Peyer's patch (tissue), 4 donors: ENCODE data around the gene ABCD4. TPM values are rescaled to one million over a fixed set of nuclear protein-coding genes. Genes with fewer than 3 reads are reported as not detected.
A peak's percentile ranks its signal among the peaks of the same experiment; 100 is the strongest.

Experiments
- DNase-seq, 3 donors: peaks; one replicate each; pipeline ENCODE4 v3.0.0-alpha.2; 2017 to 2019
- H3K27ac ChIP-seq, 4 donors: fragments of 200-600 bp; sonication (generic); one replicate each; pipeline ENCODE4 v1.5.1; 2016 to 2019
- H3K27me3 ChIP-seq, 2 donors: fragments of 200-600 bp; sonication (generic); one replicate each; pipeline ENCODE4 v1.5.1; 2019
- H3K36me3 ChIP-seq, 3 donors: fragments of 200-600 bp; sonication (generic); one replicate each; pipeline ENCODE4 v1.5.1; 2016 to 2019
- H3K4me1 ChIP-seq, 4 donors: fragments of 200-600 bp; sonication (generic); one replicate each; pipeline ENCODE4 v1.5.1; 2016 to 2019
- H3K4me3 ChIP-seq, 4 donors: fragments of 200-600 bp; sonication (generic); 1 replicate in 3 of 4; 2 replicates in 1 of 4; pipeline ENCODE4 v1.5.1; 2016 to 2019; ENCODE audit warnings: mild to moderate bottlenecking in 1 of 4
- H3K9me3 ChIP-seq, 4 donors: fragments of 200-600 bp; sonication (generic); one replicate each; pipeline ENCODE4 v1.5.1; 2016 to 2019; ENCODE audit warnings: mild to moderate bottlenecking in 1 of 4
- CTCF ChIP-seq, 6 experiments: fragments of 450-650 bp in 4 of 6; fragments of 200-600 bp in 2 of 6; sonication (generic) in 1 of 6; IDR thresholded peaks; one replicate each; pipeline ENCODE4 v1.5.1; 2017 to 2019; ENCODE audit warnings: antibody characterized with exemption in 6 of 6, mild to moderate bottlenecking in 3 of 6, moderate library complexity in 1 of 6
- POLR2A ChIP-seq, 2 donors: fragments of 450-650 bp; IDR thresholded peaks; one replicate each; pipeline ENCODE4 v1.5.1; 2017; ENCODE audit warnings: antibody characterized with exemption in 2 of 2, mild to moderate bottlenecking in 2 of 2, moderate library complexity in 2 of 2
- total RNA-seq, 4 donors: library from RNA; depleted of rRNA; stranded (reverse); fragments of >200 nt; gene quantifications; one replicate each; pipeline ENCODE4 v1.1.0, GENCODE V29; 2016

The ABCD4 gene
- total RNA-seq, 4 donors from 2014 or later = 89.1 to 139 (median 107) TPM

GRCh38 chr14:74312161-74312560 lies 9.4 kb upstream of the ABCD4 start:
- H3K4me3 ChIP-seq = no peak overlapping the region
- no peak for DNase-seq
- no peaks in the 10 kb centered on the region for H3K27me3 ChIP-seq
- no peaks in the 10 kb centered on the region for H3K4me1 ChIP-seq
- H3K36me3 ChIP-seq = no peaks in the 10 kb centered on the region
- no peak for TF ChIP-seq POLR2A (IDR thresholded peaks at IDR 0.05)
- no peak overlapping the region for H3K27ac ChIP-seq
- H3K9me3 ChIP-seq = no peaks in the 10 kb centered on the region

GRCh38 chr14:74309125-74310022 lies 6.6 kb upstream of the ABCD4 start:
- H3K27me3 ChIP-seq = no peaks in the 10 kb centered on the region
- no peaks in the 10 kb centered on the region for H3K36me3 ChIP-seq
- DNase-seq = no peak

GRCh38 chr14:74308695-74309094 lies 6.0 kb upstream of the ABCD4 start:
- TF ChIP-seq POLR2A (IDR thresholded peaks at IDR 0.05) (no peak), CTCF (IDR thresholded peaks at IDR 0.05) (no peak)
- no peaks in the 10 kb centered on the region for H3K36me3 ChIP-seq
- H3K4me1 ChIP-seq = no peaks in the 10 kb centered on the region
- no peak for DNase-seq
- no peaks in the 10 kb centered on the region for H3K27me3 ChIP-seq
- no peak overlapping the region for H3K27ac ChIP-seq
- no peak overlapping the region for H3K4me3 ChIP-seq
- no peaks in the 10 kb centered on the region for H3K9me3 ChIP-seq

More at GRCh38 chr14:74309125-74310022, 6.6 kb upstream of the ABCD4 start:
- Histone ChIP-seq H3K4me1 (no peaks in the 10 kb centered on the region), H3K4me3 (no peak overlapping the region), H3K9me3 (no peaks in the 10 kb centered on the region), H3K27ac (no peak overlapping the region)
- TF ChIP-seq POLR2A (IDR thresholded peaks at IDR 0.05) (no peak), CTCF (IDR thresholded peaks at IDR 0.05) (no peak)

DNA sequence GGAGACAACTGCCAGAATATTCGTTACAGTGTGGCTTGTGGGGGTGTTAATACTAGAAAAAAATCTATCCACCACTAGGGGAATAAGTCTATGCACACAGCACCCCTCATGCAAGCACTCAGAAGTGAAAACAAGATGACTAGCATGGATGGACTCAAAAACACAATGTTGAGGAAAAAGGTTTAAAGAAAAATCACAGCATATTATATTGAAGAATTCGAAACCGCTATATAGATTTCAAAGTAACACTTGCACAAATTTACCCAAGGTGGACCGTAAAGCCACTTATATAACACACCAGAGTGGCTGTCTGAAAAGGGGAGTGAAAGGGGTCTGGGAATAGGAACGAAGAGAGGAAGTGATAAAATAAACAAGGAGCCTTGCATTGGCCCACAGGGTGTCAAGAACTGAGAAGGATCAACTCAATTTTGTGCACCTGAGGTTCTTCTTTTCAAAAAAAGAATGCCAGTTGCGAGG lies 544 bp downstream of the ABCD4 start:
- H3K9me3 ChIP-seq = no peaks in the 10 kb centered on the region
- H3K4me3 ChIP-seq = peak overlapping the region; percentile 68 to 88 (median 84)
- TF ChIP-seq CTCF (IDR thresholded peaks at IDR 0.05) = peak in 5 of 6 experiments; percentile 39 to 71 (median 57)
- TF ChIP-seq POLR2A (IDR thresholded peaks at IDR 0.05) = no peak
- H3K27ac ChIP-seq = peak overlapping the region; percentile 78 to 91 (median 85)
- no peaks in the 10 kb centered on the region for H3K27me3 ChIP-seq
- H3K4me1 ChIP-seq = peaks cover 0 to 15% (median 3%) of the 10 kb centered on the region in 4 donors
- H3K36me3 ChIP-seq = peaks cover 0 to 16% (median 0%) of the 10 kb centered on the region in 3 donors
- DNase-seq = no peak

DNA sequence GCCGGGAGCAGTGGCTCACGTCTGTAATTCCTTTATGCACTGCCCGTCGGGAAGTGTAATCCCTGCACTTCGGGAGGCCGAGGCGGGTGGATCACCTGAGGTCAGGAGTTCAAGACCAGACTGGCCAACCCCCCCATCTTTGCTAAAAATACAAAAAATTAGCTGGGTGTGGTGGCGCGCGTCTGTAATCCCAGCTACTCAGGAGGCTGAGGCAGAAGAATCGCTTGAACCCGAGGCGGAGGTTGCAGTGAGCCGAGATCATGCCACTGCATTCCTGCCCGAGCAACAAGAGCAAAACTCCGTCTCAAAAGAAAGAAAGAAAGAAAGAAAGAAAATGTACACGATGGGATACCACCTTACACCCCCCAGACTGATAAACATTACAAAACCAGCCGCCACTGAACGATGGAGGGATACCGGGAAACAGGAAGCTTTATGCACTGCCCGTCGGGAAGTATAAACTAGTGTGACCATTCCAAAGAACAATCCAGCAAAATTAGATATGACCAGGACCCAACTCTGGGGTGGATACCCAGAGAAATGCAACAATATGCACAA lies 1.1 kb downstream of the ABCD4 start:
- no peak for DNase-seq
- Histone ChIP-seq H3K4me3 (peak overlapping the region; percentile 68 to 88 (median 84)), H3K36me3 (peaks cover 0 to 21% (median 0%) of the 10 kb centered on the region in 3 donors), H3K4me1 (peaks cover 0 to 15% (median 3%) of the 10 kb centered on the region in 4 donors), H3K9me3 (no peaks in the 10 kb centered on the region), H3K27ac (peak overlapping the region in 1 of 4 donors; percentile 91), H3K27me3 (no peaks in the 10 kb centered on the region)
- no peak for TF ChIP-seq CTCF (IDR thresholded peaks at IDR 0.05)
- TF ChIP-seq POLR2A (IDR thresholded peaks at IDR 0.05) = no peak
